ENCODE measurements around the gene KCNT2.

- TF ChIP-seq CTCF (IDR thresholded peaks at IDR 0.05; ENCODE audit: low read depth, low read length) (no peak), EZH2phosphoT487 (IDR thresholded peaks at IDR 0.05; ENCODE audit: low read depth) (no peak)
Observed at GRCh38 chr1:196444634-196445033, 163.6 kb downstream of the KCNT2 start.

Measured in OCI-LY3 (cell line).